Body of pancreas (tissue), 4 donors: Measurements from ENCODE around the gene ZFAND3. TPM values are rescaled to one million over a fixed set of nuclear protein-coding genes. Genes with fewer than 3 reads are reported as not detected.

ENCODE experiments used
- ATAC-seq: fragments of 150-250 bp; one replicate; pipeline ENCODE4 v1.9.1; 2016
- DNase-seq, 4 donors: peaks; one replicate each; pipeline ENCODE4 v3.0.0-alpha.2; 2019
- H3K27ac ChIP-seq, 4 donors: fragments of 200-600 bp; sonication (generic); 1 replicate in 3 of 4; 2 replicates in 1 of 4; pipeline versions ENCODE4 v1.5.1 to v1.6.1; 2016 to 2019; ENCODE audit warnings: mild to moderate bottlenecking in 1 of 4, mixed read lengths in 1 of 4, moderate library complexity in 1 of 4
- H3K27me3 ChIP-seq, 2 donors: fragments of 200-600 bp; sonication (generic); one replicate each; pipeline ENCODE4 v1.6.0; 2016; ENCODE audit warnings: mild to moderate bottlenecking in 1 of 2
- H3K36me3 ChIP-seq, 2 donors: fragments of 200-600 bp; sonication (generic); replicated peaks in 1 of 2; 2 replicates each; pipeline ENCODE4 v1.5.1; 2016; ENCODE audit warnings: low read depth in 2 of 2; ENCODE audit not compliant: insufficient read depth in 1 of 2
- H3K4me1 ChIP-seq: fragments of 200-600 bp; sonication (generic); one replicate; pipeline ENCODE4 v1.6.0; 2016
- H3K4me3 ChIP-seq, 2 donors: fragments of 200-600 bp; sonication (generic); 1 replicate in 1 of 2; 2 replicates in 1 of 2; pipeline ENCODE4 v1.5.1; 2016 to 2019
- H3K9me3 ChIP-seq, 3 donors: fragments of 200-600 bp; sonication (generic); 1 replicate in 2 of 3; 2 replicates in 1 of 3; pipeline ENCODE4 v1.5.1; 2016
- CTCF ChIP-seq, 7 experiments: fragments of 450-650 bp in 4 of 7; fragments of 200-600 bp in 3 of 7; sonication (generic) in 3 of 7; IDR thresholded peaks; one replicate each; pipeline ENCODE4 v1.5.1; 2016 to 2019; ENCODE audit warnings: antibody characterized with exemption in 7 of 7
- POLR2A ChIP-seq, 3 donors: fragments of 450-650 bp; IDR thresholded peaks; one replicate each; pipeline ENCODE4 v1.6.1; 2016; ENCODE audit warnings: antibody characterized with exemption in 3 of 3, mild to moderate bottlenecking in 2 of 3
- WGBS, 2 donors: methylation state at CpG; one replicate each; pipeline ENCODE4 v1.1.5; 2017; 5-methylcytosine and 5-hydroxymethylcytosine counted together
- intact Hi-C: fragments of 100-400 bp; cut with DNase I; formaldehyde crosslinking; loops from one replicate; pipeline ENCODE4 v1.15.1; 2023
- total RNA-seq, 2 donors: library from RNA; depleted of rRNA; stranded (reverse); fragments of >200 nt; gene quantifications; one replicate each; pipeline ENCODE4 v1.1.0, GENCODE V29; 2016

The ZFAND3 gene
- total RNA-seq, 2 donors from 2014 or later: 20.8 to 27.0 TPM

GRCh38 chr6:37983720-37984501 lies 164.4 kb downstream of the ZFAND3 start:
- peaks cover 48% of the 10 kb centered on the region for H3K4me1 ChIP-seq
- DNase-seq: no peak

DNA sequence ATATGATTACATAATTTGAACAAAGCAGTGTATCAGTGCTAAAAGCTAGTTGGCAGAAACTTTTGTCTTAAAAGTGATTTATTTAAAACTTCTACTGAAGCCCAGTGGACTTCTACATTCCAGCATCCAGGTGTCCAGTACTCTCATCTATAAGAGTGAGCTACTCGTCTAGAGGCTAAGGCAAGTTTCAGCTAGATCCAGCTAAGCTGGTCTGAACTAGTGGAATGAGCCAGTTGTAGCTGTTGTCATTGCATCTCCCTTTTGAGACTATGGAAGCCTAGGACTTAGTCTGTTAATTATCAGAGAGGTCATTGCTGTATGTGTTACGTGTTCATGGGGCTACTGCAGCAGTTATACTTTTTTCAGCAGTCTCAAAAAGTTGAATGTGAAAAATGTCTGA lies 165.1 kb downstream of the ZFAND3 start:
- Histone ChIP-seq H3K4me1 (peaks cover 46% of the 10 kb centered on the region), H3K4me3 (no peak overlapping the region), H3K36me3 (no peaks in the 10 kb centered on the region), H3K27ac (no peak overlapping the region), H3K9me3 (no peaks in the 10 kb centered on the region), H3K27me3 (no peaks in the 10 kb centered on the region)
- DNase-seq (no peak), ATAC-seq (no peak)
- intact Hi-C loops: no loop called here
- no peak for TF ChIP-seq POLR2A (IDR thresholded peaks at IDR 0.05)
- no peak for TF ChIP-seq CTCF (IDR thresholded peaks at IDR 0.05)
- WGBS, 2 donors: 92 to 96% methylated on average over 2 of the region's 2 CpGs

More at GRCh38 chr6:37983720-37984501, 164.4 kb downstream of the ZFAND3 start:
- 88 to 89% methylated on average over 3 of the region's 3 CpGs for whole genome bisulfite sequencing, 2 donors
- TF ChIP-seq POLR2A (IDR thresholded peaks at IDR 0.05) (no peak), CTCF (IDR thresholded peaks at IDR 0.05) (no peak)
- Histone ChIP-seq H3K9me3 (no peaks in the 10 kb centered on the region), H3K27me3 (no peaks in the 10 kb centered on the region), H3K4me3 (no peak overlapping the region), H3K36me3 (no peaks in the 10 kb centered on the region), H3K27ac (no peak overlapping the region)
- ATAC-seq: no peak
- intact Hi-C loops: no loop called here

DNA sequence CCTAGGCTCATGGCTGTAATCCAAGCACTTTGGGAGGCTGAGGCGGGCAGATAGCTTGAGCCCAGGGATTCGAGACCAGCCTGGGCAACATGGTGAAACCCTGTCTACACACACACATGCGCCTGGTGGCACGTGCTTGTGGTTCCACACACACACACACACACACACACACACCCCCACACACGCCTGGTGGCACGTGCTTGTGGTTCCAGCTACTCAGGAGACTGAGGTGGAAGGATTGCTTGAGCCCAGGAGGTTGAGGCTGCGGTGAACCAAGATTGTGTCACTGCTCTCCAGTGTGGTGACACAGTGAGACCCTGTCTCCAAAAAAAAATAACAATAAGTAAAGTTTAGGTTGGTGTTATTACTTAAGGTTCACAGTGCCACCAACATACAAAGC lies 165.8 kb downstream of the ZFAND3 start:
- Histone ChIP-seq H3K27ac (no peak overlapping the region), H3K4me1 (peaks cover 38% of the 10 kb centered on the region), H3K9me3 (no peaks in the 10 kb centered on the region), H3K4me3 (no peak overlapping the region), H3K36me3 (no peaks in the 10 kb centered on the region), H3K27me3 (no peaks in the 10 kb centered on the region)
- intact Hi-C loops: no loop called here
- ATAC-seq (no peak), DNase-seq (no peak)
- 86 to 92% methylated on average over 7 of the region's 7 CpGs for WGBS, 2 donors
- no peak for TF ChIP-seq POLR2A (IDR thresholded peaks at IDR 0.05)

DNA sequence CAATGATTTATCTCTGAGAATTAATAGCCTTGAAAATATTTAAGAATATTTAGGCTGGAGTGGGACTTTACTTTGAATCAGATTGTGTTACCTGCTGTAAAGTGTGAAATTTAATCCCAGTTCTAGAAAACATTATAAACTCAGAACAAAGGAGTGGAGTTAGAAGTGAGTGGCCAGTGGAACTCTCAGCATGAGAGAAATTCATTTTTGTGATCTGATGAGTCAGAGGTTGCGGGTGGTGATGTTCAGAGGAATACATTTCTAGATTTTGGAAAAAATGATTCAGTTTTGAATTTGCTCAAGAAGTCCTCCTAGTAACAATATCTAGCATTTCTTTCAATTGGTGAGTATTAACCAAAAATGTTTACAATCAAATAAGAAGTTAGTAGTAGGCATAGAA lies 167.5 kb downstream of the ZFAND3 start:
- 97 to 98% methylated on average over 1 of the region's 1 CpG for WGBS, 2 donors
- no peak for TF ChIP-seq POLR2A (IDR thresholded peaks at IDR 0.05)
- TF ChIP-seq CTCF (IDR thresholded peaks at IDR 0.05): no peak
- Histone ChIP-seq H3K4me1 (peaks cover 40% of the 10 kb centered on the region), H3K36me3 (no peaks in the 10 kb centered on the region), H3K9me3 (no peaks in the 10 kb centered on the region), H3K27ac (no peak overlapping the region), H3K4me3 (no peak overlapping the region), H3K27me3 (no peaks in the 10 kb centered on the region)
- ATAC-seq (no peak), DNase-seq (no peak)
- intact Hi-C loops: no loop called here

GRCh38 chr6:37987559-37987958 lies 168.0 kb downstream of the ZFAND3 start:
- WGBS, 2 donors: 73 to 74% methylated on average over 2 of the region's 2 CpGs
- no peak for DNase-seq
- no peaks in the 10 kb centered on the region for H3K27me3 ChIP-seq
- no peak for ATAC-seq
- no peak for TF ChIP-seq POLR2A (IDR thresholded peaks at IDR 0.05)
- TF ChIP-seq CTCF (IDR thresholded peaks at IDR 0.05): no peak
- no peak overlapping the region for H3K27ac ChIP-seq
- no peak overlapping the region for H3K4me3 ChIP-seq
- no peaks in the 10 kb centered on the region for H3K9me3 ChIP-seq
- H3K36me3 ChIP-seq: no peaks in the 10 kb centered on the region
- H3K4me1 ChIP-seq: peaks cover 40% of the 10 kb centered on the region
- intact Hi-C loops: no loop called here
